Measurements from ENCODE around the gene ALDH18A1.

Gene ALDH18A1

DNA sequence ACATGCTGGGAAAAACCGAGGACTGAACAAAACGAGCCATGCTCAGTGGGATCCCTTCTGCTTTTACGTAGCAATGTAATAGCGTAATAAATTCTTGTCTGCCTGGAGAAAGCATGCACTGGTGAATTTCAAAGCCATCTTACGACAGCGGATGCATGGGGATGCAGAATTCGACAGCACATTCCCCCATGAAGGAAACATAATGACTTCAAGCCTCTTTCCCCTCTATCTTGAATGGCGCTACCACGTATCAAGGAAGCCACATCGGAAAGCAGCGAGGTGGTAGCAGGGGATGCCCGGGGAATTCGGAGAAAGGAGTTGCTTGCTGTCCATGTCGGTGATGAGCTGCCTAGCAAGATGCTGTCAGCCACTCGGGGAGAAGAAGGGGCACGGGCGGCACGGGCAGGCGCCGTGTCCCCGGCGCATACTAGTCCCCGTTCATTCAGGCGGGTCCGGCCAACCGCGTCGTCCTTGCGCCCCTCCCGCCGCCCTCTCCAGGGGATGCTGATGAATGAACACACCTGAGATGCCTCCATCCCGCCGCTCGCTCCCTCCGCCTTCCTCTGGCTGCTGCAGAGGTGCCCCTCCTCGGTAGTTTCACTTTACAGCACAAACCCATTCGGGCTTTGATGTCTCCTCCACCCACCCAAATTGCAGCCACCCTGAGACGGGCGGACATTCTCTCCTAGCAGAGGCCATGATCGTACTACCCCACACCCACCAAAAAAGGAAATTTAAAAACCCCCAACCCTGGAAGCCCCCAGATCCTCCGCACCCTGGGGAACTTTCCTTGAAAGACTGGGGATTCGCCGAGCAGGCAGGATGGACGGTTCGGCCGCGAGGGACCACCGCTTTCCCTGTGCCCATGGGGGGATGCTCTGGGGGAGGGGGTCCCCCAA is 96.0 kb downstream of the ALDH18A1 start:
- DNase-seq (ENCODE audit: low read depth): no peak
- H3K4me3 ChIP-seq (ENCODE audit: low read depth, low read length): peak overlapping the region; percentile 52
- TF ChIP-seq, protein P1, sequence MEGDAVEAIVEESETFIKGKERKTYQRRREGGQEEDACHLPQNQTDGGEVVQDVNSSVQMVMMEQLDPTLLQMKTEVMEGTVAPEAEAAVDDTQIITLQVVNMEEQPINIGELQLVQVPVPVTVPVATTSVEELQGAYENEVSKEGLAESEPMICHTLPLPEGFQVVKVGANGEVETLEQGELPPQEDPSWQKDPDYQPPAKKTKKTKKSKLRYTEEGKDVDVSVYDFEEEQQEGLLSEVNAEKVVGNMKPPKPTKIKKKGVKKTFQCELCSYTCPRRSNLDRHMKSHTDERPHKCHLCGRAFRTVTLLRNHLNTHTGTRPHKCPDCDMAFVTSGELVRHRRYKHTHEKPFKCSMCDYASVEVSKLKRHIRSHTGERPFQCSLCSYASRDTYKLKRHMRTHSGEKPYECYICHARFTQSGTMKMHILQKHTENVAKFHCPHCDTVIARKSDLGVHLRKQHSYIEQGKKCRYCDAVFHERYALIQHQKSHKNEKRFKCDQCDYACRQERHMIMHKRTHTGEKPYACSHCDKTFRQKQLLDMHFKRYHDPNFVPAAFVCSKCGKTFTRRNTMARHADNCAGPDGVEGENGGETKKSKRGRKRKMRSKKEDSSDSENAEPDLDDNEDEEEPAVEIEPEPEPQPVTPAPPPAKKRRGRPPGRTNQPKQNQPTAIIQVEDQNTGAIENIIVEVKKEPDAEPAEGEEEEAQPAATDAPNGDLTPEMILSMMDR (IDR thresholded peaks at IDR 0.05; ENCODE audit: low read depth, low read length, missing control alignments): no peak

DNA sequence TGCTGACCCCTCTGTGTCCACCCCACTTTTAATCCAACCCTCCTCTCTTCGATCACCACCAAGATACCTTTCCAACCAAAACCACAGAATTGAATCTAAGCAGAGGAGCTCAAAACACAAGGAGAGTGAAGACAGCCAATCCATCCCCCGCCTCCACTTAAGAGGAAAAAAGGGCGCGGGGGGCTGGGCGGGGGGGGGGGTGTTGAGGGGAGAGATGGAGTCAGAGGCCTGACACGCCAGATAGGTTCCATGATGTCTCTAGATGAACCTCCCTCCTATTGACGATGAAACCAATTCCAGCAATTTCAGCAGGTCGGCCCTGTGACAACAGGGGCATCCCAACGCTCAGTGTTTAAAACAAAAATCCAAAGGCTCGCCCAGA is 96.6 kb downstream of the ALDH18A1 start:
- no peak overlapping the region; the same call in 1 of the 2 replicates for H3K4me3 ChIP-seq (ENCODE audit: low read depth, low read length)
- DNase-seq (ENCODE audit: low read depth): no peak

DNA sequence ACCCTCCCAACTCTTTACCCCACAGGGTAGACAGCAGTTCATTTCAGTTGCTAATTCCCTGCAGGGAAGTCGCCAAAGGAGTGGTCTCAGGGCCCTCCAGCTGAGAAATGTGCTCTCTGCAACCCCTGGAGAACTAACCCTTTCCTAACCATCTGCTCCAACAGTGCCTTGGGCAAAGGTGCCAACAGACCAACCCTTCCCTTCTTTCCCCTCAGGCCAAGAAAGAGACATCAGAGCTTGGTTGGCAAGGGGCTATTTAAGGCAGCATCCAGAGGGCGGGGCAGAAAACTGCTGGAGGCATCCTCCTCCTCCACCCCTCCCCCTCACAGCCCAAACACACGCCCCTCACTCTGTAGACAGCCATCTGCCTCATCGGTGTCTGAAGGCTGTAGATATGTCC is 97.0 kb downstream of the ALDH18A1 start:
- TF ChIP-seq, protein P1 (IDR thresholded peaks at IDR 0.05; ENCODE audit: low read depth, low read length, missing control alignments): no peak
- no peak for DNase-seq (ENCODE audit: low read depth)
- H3K4me3 ChIP-seq (ENCODE audit: low read depth, low read length): no peak overlapping the region

More for the DNA sequence above, 96.6 kb downstream of the ALDH18A1 start:
- TF ChIP-seq, protein P1 (IDR thresholded peaks at IDR 0.05; ENCODE audit: low read depth, low read length, missing control alignments): no peak

DNA sequence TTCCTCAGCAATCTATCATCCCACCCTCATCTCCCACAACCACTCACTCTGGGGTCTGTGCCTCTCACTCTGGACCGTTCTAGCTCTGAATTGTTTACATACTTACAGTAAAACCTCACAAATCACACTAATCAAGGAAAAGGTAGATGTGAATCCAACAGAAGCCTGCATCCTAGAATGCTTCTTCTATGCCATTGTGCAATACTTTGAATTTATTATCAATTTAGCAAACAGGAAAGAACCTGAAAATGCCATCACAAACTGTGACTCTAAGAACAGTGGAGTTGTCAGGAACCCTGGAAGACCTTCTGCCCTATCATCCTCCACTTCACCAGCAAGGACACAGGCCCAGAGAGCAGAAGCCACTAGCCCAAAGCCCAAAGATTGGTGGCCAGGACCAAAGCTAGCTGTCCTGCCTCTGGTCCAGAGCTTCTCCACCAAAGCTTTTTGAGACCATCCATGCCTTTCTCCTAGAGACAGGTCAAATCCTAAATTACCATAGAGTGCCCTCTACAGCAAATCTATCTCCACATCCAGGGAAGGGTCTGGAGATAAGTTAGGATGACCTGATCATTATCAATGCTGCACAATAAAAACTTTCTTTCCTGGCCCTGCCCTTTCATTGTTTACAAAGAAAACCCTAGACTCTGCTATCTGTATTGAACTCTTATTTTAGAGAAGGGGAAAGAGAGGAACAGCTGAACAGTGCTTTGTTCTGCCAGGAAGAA is 97.8 kb downstream of the ALDH18A1 start:
- TF ChIP-seq, protein P1 (IDR thresholded peaks at IDR 0.05; ENCODE audit: low read depth, low read length, missing control alignments): no peak
- H3K4me3 ChIP-seq (ENCODE audit: low read depth, low read length): no peak overlapping the region
- DNase-seq (ENCODE audit: low read depth): no peak

DNA sequence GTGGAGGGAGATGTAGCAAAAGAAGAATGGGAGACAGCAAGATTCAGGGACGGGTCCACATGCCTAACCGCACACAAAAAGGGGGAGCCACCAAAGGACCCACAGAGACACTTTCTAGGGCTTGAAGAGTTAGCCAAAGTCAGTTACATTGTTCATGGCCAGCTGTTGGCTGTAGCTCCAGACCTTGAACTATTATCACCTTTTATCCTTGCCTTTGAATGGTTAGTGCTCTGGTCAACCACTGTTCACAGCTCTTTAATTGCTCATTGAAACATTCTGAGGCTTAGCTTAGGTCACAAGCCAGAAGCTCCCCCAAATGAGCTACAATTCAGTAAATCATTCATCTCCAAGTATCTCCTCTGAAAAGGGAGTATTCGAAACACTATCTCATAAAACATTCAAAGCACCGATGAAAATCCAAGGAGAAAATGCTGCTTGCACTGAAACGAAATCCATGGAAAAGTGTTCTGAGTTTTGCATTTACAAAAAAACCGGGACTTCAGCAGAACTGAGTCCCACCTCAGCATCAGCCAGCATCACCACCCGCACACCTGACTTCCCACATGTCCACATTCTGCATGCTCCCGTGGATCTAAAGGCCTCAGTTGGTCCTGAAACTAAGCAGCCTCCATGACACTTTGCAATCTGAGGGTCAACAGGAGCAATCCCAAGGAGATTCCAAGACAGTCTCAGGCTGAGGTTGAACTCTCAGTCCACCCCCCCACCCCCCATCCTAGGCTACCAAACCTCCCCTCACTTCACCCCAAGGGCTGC is 99.3 kb downstream of the ALDH18A1 start:
- TF ChIP-seq, protein P1 (IDR thresholded peaks at IDR 0.05; ENCODE audit: low read depth, low read length, missing control alignments): no peak
- DNase-seq (ENCODE audit: low read depth): no peak
- H3K4me3 ChIP-seq (ENCODE audit: low read depth, low read length): no peak overlapping the region

Data from GM12864 (cell line).